ENCODE data around the gene ZCWPW1.
"Not testable (repeated sequence)": the region's sequence is repeated elsewhere in the genome, so short reads cannot be mapped to it uniquely, and the experiment has no call there.

The ZCWPW1 gene

GRCh38 chr7:100356416-100357068 is 72.0 kb downstream of the ZCWPW1 start:
- no peak for DNase-seq (ENCODE audit: low read depth in 3 of 3)

- peak in 1 of 3 experiments; percentile 39 for DNase-seq (ENCODE audit: low read depth in 3 of 3)
Observed at GRCh38 chr7:100353685-100354330, 74.7 kb downstream of the ZCWPW1 start.

DNA sequence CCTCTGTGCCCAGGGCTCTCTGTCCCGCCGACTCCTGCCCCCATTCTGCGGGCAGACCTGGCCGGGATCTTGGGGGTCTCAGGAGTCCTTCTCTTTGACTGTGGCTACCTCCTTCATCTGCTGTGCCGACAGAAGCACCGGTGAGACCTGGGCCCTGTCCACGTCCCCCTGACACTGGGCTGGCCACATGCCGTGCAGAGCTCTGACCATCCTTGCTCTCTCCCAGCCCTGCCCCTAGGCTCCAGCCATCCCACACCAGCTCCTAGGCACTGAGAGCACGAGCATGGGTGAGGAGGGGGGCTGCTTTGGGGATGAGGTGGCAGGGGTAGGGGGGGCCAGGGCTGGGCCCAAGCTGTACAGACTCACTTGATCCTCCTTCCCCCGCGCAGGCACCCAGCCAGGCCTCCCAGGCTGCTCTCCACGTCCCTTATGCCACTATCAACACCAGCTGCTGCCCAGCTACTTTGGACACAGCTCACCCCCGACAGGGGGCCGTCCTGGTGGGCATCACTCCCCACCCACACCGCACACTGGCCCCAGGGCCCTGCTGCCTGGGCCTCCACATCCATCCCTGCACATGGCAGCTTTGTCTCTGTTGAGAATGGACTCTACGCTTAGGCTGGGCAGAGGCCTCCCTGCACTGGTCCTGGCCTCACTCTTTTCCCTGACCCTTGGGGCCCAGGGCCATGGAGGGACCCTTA is 75.4 kb downstream of the ZCWPW1 start:
- DNase-seq (ENCODE audit: low read depth in 3 of 3): no peak

- not testable (repeated sequence) for DNase-seq (ENCODE audit: low read depth in 3 of 3)
Observed at GRCh38 chr7:100352230-100352781, 76.2 kb downstream of the ZCWPW1 start.

DNA sequence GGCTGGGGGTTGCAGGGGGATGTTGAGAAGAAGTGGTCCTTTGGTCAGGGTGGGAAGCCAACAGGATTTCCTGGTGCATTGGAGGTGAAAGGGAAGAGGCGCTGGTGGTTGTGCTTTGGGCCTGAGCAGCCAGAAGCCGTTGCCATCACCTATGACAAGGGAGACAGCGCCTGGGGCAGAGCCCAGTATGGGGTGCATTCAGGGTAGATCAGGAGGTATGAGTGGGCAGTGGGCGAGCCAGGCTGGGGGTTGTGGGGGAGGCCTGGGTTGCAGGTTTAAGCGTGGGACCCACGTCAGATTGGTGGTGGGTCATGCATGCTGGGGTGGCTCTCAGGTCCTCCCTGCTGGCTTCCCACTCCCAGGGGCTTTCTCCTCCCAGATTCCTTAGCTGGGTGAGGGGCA is 76.8 kb downstream of the ZCWPW1 start:
- no peak for DNase-seq (ENCODE audit: low read depth in 3 of 3)
